ENCODE results near the gene MYOCD.

The MYOCD gene

GRCh38 chr17:12721581-12721980, 55.9 kb downstream of the MYOCD start:
- no peak for DNase-seq

GRCh38 chr17:12722282-12722681, 56.6 kb downstream of the MYOCD start:
- DNase-seq: no peak

DNA sequence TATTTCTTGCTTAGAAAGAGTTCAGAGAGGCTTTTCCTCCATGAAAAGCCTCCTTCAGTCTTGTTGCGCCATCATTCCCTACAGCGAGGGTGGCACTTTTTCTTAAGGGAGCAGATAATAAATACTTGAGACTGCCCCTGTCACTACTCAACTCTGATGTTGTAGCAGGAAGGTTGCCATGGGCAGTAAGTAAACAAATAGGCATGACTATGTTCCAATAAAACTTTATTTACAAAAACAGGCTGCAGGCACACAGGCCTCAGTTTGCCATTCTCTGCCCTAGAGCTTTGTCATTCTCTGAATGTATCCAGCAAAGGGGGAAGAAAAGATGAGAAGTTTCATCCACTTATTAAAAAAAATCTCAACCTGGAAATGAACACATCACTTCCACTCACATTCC, 60.4 kb downstream of the MYOCD start:
- no peak for DNase-seq

DNA sequence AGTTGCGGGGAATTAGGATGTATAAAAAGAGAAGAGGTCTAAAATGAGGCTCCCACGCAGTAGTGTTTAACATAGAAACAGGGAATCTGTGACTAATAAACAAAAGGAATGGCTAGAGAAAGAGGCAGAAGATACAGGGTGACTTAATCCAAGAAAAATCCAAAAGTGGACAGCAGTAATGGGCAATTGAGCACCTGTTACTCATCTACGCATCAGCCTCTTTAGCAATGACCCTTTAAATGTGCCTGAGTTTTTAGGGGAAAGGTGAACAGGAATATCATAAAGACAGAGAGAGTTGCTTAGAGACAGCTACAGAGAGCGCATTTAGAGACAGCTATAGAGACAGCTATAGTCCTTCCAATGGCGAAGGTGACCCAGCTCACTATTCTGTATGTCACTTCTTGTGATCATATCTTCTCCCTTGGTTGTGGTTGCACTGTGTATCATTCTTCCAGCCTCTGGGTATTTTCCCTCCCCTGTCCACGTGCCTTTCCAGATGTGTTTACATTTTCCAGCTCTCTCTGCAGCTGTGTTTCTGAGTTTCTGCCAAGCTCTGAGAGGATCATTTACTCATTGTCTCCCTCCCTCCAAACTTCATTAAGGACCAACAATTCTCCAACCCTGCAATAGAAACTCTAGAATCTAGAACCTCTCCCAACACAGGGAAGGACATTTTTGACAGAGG, 61.5 kb downstream of the MYOCD start:
- no peak for DNase-seq

DNA sequence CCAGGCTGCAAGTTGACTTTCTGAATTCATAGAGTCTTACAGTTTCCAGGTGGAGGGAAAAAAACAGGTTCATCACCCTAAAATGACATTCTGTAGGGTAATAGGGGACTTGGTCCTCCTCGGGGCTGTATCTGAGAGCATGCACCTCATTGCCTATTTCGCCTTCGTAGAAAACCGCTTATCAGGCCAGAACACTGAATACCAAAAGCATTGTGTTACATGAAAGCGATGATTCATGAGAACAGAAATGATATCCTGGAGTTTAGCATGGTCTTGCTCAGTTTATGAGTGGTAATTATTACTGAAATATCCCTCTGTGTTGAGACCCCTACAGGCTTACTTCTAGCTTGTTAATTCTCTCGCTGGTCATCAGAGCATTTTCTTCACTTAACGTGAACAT, 62.2 kb downstream of the MYOCD start:
- no peak for DNase-seq

DNA sequence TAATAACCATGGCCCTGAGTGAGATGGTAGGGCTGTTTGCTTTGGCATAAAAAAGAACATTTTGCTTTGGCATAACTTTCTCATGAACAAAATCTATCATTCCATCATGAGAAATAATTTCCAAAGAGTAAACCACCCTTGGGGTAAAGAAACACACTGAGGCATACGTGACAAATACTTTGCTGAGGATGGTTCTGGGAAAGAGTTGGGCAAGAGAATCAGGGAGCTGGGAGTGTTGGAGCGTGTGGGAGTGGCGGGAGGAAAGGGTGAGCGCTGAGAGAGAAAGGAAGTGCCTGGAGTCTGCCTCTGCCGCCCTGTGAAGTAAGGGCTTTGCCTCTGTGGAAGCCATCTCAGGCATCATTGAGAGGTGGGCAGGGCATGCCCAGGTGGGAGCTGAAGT, 63.4 kb downstream of the MYOCD start:
- no peak for DNase-seq

DNA sequence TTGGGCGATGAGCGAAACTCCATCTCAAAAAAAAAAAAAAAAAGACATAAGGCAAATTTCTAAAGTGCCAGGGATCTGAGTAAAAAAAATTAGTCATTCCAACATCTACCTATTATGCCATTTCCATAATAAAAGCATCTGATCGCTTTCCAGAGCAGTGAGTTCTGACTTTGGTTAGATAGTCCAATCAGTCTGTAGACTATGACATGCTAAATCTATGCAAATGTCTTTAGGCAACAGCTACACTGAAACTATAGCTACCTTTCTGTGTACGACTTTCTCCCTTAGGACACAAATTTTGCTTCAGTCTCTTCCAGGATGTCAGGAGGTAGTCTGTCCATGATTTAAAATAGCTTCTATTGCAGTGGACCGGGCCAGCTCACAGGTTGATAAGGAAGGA, 64.7 kb downstream of the MYOCD start:
- DNase-seq: no peak

DNA sequence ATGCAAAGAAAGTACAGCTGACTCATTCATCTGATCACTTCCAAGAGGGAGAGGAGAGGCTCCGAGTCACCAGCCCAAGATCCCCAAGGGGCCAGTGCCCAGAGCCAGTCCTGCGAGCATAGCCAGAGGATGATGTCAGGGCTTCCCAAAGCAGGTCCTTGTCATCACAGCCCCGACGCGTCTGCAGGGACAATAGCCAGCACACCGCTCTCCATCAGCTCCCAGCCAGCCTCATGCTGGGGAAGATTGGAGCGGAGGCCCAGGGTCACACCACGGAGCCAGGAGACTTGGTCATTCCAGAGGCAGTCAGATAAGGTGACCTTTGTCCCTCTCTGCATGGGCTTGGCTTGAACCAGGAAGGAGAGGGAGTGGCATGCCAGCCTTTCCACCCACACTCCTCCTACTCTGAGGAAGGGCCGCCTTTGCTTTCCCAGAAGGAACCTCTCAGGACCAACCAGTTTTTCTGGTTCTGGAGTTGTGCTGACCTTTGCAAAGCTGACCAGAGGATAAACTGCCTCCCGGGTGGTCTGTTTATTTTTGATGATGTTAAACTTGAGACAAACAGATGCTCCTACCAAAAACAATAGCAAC, 65.3 kb downstream of the MYOCD start:
- DNase-seq: no peak

GRCh38 chr17:12731839-12732238, 66.1 kb downstream of the MYOCD start:
- DNase-seq: no peak

DNA sequence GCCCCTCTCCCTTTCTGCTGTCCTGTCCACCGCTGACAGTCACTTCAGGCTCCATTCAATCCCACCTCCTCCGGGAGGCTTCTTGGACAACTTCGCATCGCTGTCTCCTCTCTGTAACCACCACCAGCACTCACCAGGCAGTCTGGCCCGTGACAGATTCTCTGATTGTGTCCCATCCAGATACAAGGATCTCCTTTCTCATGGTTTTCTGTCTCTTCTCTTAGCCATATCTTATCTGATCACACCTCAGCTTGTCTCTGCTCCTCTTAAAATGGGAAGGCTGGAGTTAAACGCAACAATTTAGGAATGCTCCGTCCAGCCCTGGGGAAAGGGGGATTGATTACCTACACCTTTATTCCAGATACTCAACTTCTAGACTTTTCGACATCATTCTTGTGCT, 66.7 kb downstream of the MYOCD start:
- DNase-seq: no peak

- no peak for DNase-seq
Measured at GRCh38 chr17:12734926-12735325, 69.2 kb downstream of the MYOCD start.

- no peak for DNase-seq
Measured at GRCh38 chr17:12735517-12735916, 69.8 kb downstream of the MYOCD start.

DNA sequence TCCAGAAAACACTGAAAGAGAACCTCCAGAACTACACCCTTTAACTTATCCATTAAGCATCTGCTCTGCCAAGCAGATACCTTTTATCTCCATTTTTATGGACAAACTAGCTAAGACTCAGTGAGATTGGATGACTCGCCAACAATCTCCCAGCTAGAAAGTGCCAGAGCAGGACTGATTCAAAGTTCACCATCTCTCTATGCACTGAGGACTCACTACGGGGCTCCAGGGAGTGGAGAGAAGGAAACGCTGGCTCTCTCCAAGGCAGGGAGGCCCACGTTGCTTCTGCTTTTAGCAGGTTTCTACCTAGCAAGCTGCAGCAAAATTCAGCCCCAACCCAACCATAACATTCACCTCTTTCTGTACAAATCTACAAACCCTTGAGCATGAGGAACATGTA, 70.8 kb downstream of the MYOCD start:
- DNase-seq: no peak

- DNase-seq: no peak
Measured at GRCh38 chr17:12737740-12738469, 72.2 kb downstream of the MYOCD start.

- DNase-seq: no peak
Measured at GRCh38 chr17:12738624-12739023, 72.9 kb downstream of the MYOCD start.

DNA sequence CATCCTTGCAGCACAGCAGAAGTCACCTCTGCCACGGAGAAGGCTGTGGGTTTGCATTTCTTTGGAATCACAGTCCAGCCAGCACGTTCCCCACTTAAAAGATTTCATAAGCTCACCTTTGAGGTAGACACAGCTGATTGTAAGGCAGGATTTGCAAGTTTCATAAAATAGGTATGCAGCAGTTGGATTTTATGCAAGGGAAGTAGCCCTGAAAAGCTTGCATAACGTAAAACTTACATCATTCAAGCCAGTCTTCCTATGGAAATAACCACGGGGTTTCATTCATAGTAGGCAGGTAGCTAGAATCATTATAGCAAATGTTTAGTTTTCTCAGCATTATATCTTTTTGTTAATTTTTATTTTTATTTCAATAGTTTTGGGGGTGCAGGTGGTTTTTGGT, 73.8 kb downstream of the MYOCD start:
- no peak for DNase-seq

DNA sequence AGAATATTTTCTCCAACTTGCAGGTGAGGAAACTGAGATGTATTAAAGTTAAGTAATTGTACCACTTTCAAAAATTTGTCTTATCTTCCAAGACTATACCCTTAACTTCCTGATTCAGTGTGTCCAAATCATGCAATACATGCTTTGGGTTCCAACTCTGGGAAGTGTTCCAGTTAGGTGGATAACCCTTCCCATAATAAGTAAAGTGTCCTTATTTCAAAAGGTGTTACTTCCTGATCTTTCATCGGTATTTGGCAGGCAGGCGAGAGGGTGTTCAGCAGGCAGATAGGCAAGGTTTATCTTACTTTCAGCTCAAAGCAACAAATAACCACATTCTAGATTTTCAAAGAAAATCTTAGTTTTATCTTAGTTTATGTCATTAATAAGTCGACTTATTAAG, 77.4 kb downstream of the MYOCD start:
- DNase-seq: no peak

- DNase-seq: no peak
Measured at GRCh38 chr17:12744298-12744697, 78.6 kb downstream of the MYOCD start.

- DNase-seq: no peak
Measured at GRCh38 chr17:12744786-12745185, 79.1 kb downstream of the MYOCD start.

DNA sequence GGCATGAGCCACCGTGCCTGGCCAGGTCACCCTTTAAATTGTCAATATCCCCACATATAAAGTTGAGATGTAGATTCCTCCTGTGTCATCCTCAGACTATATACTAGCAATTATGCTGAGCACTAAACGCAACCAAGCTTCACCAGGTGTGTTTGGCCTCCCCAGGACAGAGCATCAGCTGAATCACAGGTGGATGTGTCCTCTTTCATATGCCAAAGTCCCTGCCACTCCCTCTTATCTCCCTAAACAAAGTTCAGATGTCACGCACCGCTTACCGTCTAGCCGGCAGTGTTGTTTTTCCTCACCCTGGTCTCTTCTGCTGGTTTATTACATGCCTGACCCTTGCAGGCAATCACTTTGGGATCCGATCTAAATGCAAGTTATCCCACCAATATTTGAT, 79.8 kb downstream of the MYOCD start:
- DNase-seq: no peak

GRCh38 chr17:12756786-12757185, 91.1 kb downstream of the MYOCD start:
- DNase-seq: no peak

DNA sequence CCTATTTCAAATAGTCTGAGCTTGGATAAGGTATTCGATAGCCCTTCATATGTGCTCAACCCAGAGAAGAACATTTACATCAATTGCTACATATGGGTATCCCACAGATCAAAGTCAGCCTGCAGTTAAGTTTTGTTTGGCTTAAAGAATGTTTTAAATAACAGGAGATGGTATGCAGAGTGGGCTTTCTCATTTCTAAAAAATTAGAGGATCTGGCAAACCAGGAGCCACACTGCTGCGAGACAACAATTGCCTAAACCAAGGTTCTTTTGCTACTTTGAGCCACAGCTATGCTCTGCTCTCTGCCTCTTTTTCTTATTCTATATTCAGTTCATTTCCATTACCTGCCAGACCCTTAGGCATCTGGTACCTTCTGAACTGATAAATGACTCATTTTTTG, 93.4 kb downstream of the MYOCD start:
- DNase-seq: no peak

DNA sequence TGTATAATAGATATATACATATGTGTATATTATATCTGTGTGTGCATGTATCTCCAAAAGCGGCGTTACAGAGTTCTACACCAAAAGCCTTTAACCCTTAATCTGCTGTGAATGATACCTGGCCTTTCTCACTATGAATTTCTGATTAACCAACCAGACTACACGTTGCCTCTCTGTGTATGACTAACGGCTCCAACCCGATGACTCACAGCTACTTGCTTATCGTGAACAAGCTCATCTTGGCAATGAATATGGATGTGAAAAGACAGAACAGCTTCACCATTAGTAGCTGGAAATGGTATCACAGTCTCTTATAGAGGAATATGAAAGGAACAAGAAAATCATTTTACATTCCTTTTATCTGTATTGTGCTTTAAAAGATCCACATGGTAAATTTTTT, 99.9 kb downstream of the MYOCD start:
- DNase-seq: no peak

DNA sequence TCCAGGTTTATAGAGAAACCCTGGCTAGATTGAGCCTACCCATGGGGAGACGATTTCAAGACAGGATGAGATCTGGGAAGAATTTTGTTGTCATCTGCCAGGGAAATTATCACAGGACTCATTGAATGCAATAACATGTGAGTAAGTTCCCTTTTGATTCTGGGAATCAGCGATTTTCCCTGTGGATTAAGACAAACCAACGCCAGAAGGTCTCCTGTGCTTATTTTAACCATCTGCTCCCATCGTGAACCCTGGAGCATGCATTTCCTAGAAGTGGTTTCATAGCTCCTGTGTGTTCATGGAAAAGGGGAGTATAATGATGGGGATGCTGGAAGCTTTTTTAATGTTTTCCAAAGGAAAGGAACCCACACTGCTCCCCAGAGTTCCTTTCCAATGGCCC, 102.6 kb downstream of the MYOCD start:
- DNase-seq: no peak

GRCh38 chr17:12769981-12770380, 104.3 kb downstream of the MYOCD start:
- DNase-seq: no peak
